DND-41 (cell line): ENCODE data around the gene SINHCAF.
A peak's percentile ranks its signal among the peaks of the same experiment; 100 is the strongest.

ENCODE experiments used
- ATAC-seq: fragments of 200-7000 bp; cut with Tn5 transposase; 3 replicates; pipeline ENCODE4 v1.9.1; 2021; ENCODE audit warnings: low read depth; ENCODE audit not compliant: insufficient read depth
- DNase-seq: peaks from one replicate; pipeline ENCODE4 v3.0.0-alpha.2; 2020
- H2AFZ ChIP-seq: 2 replicates; pipeline ENCODE4 v1.6.0; 2012; ENCODE audit warnings: low read depth, low read length
- H3K27ac ChIP-seq: 2 replicates; pipeline ENCODE4 v1.5.1; 2012; ENCODE audit warnings: low read length, inconsistent platforms
- H3K27me3 ChIP-seq: fragments of 200-600 bp; sonication (generic); 2 replicates; pipeline ENCODE4 v1.6.0; 2012; ENCODE audit warnings: low read length, mild to moderate bottlenecking, inconsistent platforms; ENCODE audit not compliant: insufficient read depth, poor library complexity
- H3K36me3 ChIP-seq: 2 replicates; pipeline ENCODE4 v1.5.1; 2012; ENCODE audit warnings: low read length, inconsistent platforms; ENCODE audit not compliant: insufficient read depth
- H3K4me1 ChIP-seq: 2 replicates; pipeline ENCODE4 v1.5.1; 2012; ENCODE audit warnings: mild to moderate bottlenecking, low read length; ENCODE audit not compliant: insufficient read depth
- H3K4me2 ChIP-seq: 2 replicates; pipeline ENCODE4 v1.6.0; 2012; ENCODE audit warnings: mild to moderate bottlenecking, moderate library complexity, low read length, inconsistent platforms; ENCODE audit not compliant: insufficient read depth
- H3K4me3 ChIP-seq, 2 experiments: fragments of 200-600 bp in 1 of 2; shearing (Covaris generic) in 1 of 2; 2 replicates each; pipeline ENCODE4 v1.5.1; 2012 to 2016; ENCODE audit warnings: inconsistent platforms in 2 of 2, low read length in 2 of 2, mild to moderate bottlenecking in 2 of 2, low read depth in 1 of 2, moderate library complexity in 1 of 2
- H3K79me2 ChIP-seq: 2 replicates; pipeline ENCODE4 v1.6.0; 2012; ENCODE audit warnings: low read length, inconsistent platforms; ENCODE audit not compliant: insufficient read depth
- H3K9ac ChIP-seq: 2 replicates; pipeline ENCODE4 v1.6.0; 2012; ENCODE audit warnings: low read depth, mild to moderate bottlenecking, inconsistent platforms, low read length, moderate library complexity
- H3K9me3 ChIP-seq: 2 replicates; pipeline ENCODE4 v1.5.1; 2012; ENCODE audit warnings: low read length, moderate library complexity, mild to moderate bottlenecking, inconsistent platforms; ENCODE audit not compliant: insufficient read depth, severe bottlenecking
- H4K20me1 ChIP-seq: 2 replicates; pipeline ENCODE4 v1.6.0; 2012; ENCODE audit warnings: low read length; ENCODE audit not compliant: insufficient read depth
- EZH2 ChIP-seq: IDR thresholded peaks from 3 replicates; pipeline ENCODE4 v1.6.1; 2012; ENCODE audit warnings: borderline replicate concordance, low read depth, mild to moderate bottlenecking, moderate library complexity, low read length, inconsistent platforms; ENCODE audit not compliant: severe bottlenecking
- TF ChIP-seq, protein P1 (sequence below): IDR thresholded peaks from 2 replicates; pipeline ENCODE4 v1.5.1; 2012; ENCODE audit warnings: borderline replicate concordance, low read length, moderate library complexity, mild to moderate bottlenecking; ENCODE audit not compliant: poor library complexity, severe bottlenecking; ENCODE audit errors: extremely low read depth

SINHCAF gene

GRCh38 chr12:31331242-31331641 lies 5.3 kb upstream of the SINHCAF start:
- H4K20me1 ChIP-seq: no peaks in the 10 kb centered on the region
- DNase-seq (no peak), ATAC-seq (no peak)
- no peaks in the 10 kb centered on the region for H3K9me3 ChIP-seq
- H3K27me3 ChIP-seq: peaks cover 18% of the 10 kb centered on the region
- H3K4me3 ChIP-seq: no peak overlapping the region
- no peaks in the 10 kb centered on the region for H3K79me2 ChIP-seq
- H3K4me1 ChIP-seq: peaks cover 7% of the 10 kb centered on the region
- no peaks in the 10 kb centered on the region for H3K36me3 ChIP-seq
- H3K4me2 ChIP-seq: no peak overlapping the region
- TF ChIP-seq EZH2: no peak
- TF ChIP-seq, protein P1, sequence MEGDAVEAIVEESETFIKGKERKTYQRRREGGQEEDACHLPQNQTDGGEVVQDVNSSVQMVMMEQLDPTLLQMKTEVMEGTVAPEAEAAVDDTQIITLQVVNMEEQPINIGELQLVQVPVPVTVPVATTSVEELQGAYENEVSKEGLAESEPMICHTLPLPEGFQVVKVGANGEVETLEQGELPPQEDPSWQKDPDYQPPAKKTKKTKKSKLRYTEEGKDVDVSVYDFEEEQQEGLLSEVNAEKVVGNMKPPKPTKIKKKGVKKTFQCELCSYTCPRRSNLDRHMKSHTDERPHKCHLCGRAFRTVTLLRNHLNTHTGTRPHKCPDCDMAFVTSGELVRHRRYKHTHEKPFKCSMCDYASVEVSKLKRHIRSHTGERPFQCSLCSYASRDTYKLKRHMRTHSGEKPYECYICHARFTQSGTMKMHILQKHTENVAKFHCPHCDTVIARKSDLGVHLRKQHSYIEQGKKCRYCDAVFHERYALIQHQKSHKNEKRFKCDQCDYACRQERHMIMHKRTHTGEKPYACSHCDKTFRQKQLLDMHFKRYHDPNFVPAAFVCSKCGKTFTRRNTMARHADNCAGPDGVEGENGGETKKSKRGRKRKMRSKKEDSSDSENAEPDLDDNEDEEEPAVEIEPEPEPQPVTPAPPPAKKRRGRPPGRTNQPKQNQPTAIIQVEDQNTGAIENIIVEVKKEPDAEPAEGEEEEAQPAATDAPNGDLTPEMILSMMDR: no peak
- H2AFZ ChIP-seq: no peak overlapping the region
- no peak overlapping the region for H3K27ac ChIP-seq
- no peak overlapping the region for H3K9ac ChIP-seq

GRCh38 chr12:31326736-31327659 lies 1.0 kb upstream of the SINHCAF start:
- Histone ChIP-seq H4K20me1 (peaks cover 12% of the 10 kb centered on the region), H3K9me3 (no peaks in the 10 kb centered on the region), H3K36me3 (peaks cover 7% of the 10 kb centered on the region; the same call in 1 of the 2 replicates), H3K79me2 (peaks cover 39% of the 10 kb centered on the region), H3K4me1 (peaks cover 24% of the 10 kb centered on the region), H3K4me2 (peak overlapping the region; percentile 67), H3K9ac (peak overlapping the region; percentile 89), H3K4me3 (peak overlapping the region in 1 of 2 experiments; percentile 93; a peak in 3 of 4 replicates), H3K27ac (no peak overlapping the region; the same call in 1 of the 2 replicates), H3K27me3 (peaks cover 16% of the 10 kb centered on the region), H2AFZ (peak overlapping the region; percentile 75)
- DNase-seq: no peak
- no peak for ATAC-seq
- TF ChIP-seq EZH2: no peak
- TF ChIP-seq, protein P1: no peak

DNA sequence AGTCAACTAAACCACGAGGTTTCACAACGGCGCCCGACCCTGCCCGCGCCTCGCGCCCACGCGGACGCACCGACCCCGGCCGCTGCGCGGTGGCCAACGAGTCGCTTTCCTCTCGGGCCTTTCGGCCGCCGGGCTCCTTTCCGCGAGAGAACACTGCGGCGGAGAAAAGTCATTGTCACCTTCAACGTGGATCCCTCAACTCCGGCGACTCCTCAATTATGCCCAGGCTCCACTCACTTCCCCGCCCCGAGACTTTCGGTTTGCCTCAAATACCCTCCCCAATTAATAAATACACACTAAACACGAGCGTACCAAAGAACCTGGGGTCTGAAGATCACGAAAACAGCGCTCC lies 450 bp downstream of the SINHCAF start:
- DNase-seq: no peak
- H3K79me2 ChIP-seq: peaks cover 54% of the 10 kb centered on the region

More for the DNA sequence above, 450 bp downstream of the SINHCAF start:
- H3K9ac ChIP-seq: peak overlapping the region; percentile 89
- H3K4me2 ChIP-seq: peak overlapping the region; percentile 67
- H3K9me3 ChIP-seq: no peaks in the 10 kb centered on the region
- H3K36me3 ChIP-seq: peaks cover 7% of the 10 kb centered on the region; the same call in 1 of the 2 replicates
- peak overlapping the region; percentile 79 for H2AFZ ChIP-seq
- TF ChIP-seq, protein P1: no peak
- no peak for TF ChIP-seq EZH2
- H4K20me1 ChIP-seq: peaks cover 25% of the 10 kb centered on the region
- peaks cover 7% of the 10 kb centered on the region for H3K27me3 ChIP-seq
- H3K27ac ChIP-seq: peak overlapping the region; percentile 86
- ATAC-seq: peak; percentile 1; the same call in 1 of the 3 replicates
- peak overlapping the region; percentile 80 to 93 for H3K4me3 ChIP-seq
- peaks cover 39% of the 10 kb centered on the region for H3K4me1 ChIP-seq
